Endothelial cell of umbilical vein (primary cell): ENCODE results near the gene SRSF3. TPM values are rescaled to one million over a fixed set of nuclear protein-coding genes. Genes with fewer than 3 reads are reported as not detected.

Experiments used
- BruUV-seq: library from RNA; stranded (reverse); fragments of 400-500 nt; replicated peaks from 2 replicates; lab custom pipeline; 2021; lab: Mats Ljungman, UMichigan
- CTCF ChIA-PET: fragments of 300-600, 350-600 bp; sonication (Branson Sonifier 250); formaldehyde crosslinking; loops from one replicate; lab custom pipeline; 2021; ENCODE audit warnings: antibody characterized with exemption, inconsistent platforms; lab: Charles Lee
- POLR2A ChIA-PET: fragments of 300-600, 350-600 bp; sonication (Branson Sonifier 250); formaldehyde crosslinking; loops from one replicate; lab custom pipeline; 2021; ENCODE audit warnings: antibody characterized with exemption, inconsistent platforms; lab: Charles Lee
- DNase-seq: peaks from one replicate; pipeline ENCODE4 v3.0.0-alpha.2; 2011; ENCODE audit warnings: low read depth, low spot score
- FAIRE-seq: peaks from 2 replicates; lab custom pipeline; 2011; peaks lifted over from hg19 to GRCh38; lab: Jason Lieb, UNC
- H2AFZ ChIP-seq: 2 replicates; pipeline ENCODE4 v1.6.0; 2012; ENCODE audit warnings: low read depth, low read length, control low read depth, inconsistent platforms
- H3K27ac ChIP-seq: 2 replicates; pipeline ENCODE4 v1.5.1; 2011; ENCODE audit warnings: low read depth, mild to moderate bottlenecking, control low read depth, low read length, moderate library complexity; ENCODE audit not compliant: insufficient read depth
- H3K27me3 ChIP-seq, 2 experiments: 2 replicates each; pipeline versions ENCODE4 v1.6.0 to v1.6.1; 2011; ENCODE audit warnings: low read length in 2 of 2, mixed read lengths in 1 of 2; ENCODE audit not compliant: control insufficient read depth in 2 of 2, insufficient read depth in 2 of 2
- H3K36me3 ChIP-seq, 2 experiments: 2 replicates in 1 of 2; 3 replicates in 1 of 2; pipeline ENCODE4 v1.5.1; 2011; ENCODE audit warnings: low read length in 2 of 2, mild to moderate bottlenecking in 1 of 2, moderate library complexity in 1 of 2; ENCODE audit not compliant: control insufficient read depth in 2 of 2, insufficient read depth in 2 of 2; ENCODE audit errors: extremely low read depth in 1 of 2
- H3K4me1 ChIP-seq: 3 replicates; pipeline ENCODE4 v1.5.1; 2011; ENCODE audit warnings: mild to moderate bottlenecking, low read length; ENCODE audit not compliant: control insufficient read depth, insufficient read depth; ENCODE audit errors: extremely low read depth
- H3K4me2 ChIP-seq: 2 replicates; pipeline ENCODE4 v1.6.1; 2011; ENCODE audit warnings: low read length, control low read depth, mixed read lengths; ENCODE audit not compliant: insufficient read depth
- H3K4me3 ChIP-seq, 3 experiments: fragments of 200-600 bp in 1 of 3; sonication (generic), shearing (Covaris generic) in 1 of 3; replicated peaks in 1 of 3; 2 replicates each; pipeline ENCODE4 v1.5.1; 2011 to 2016; ENCODE audit warnings: control low read depth in 3 of 3, low read length in 3 of 3, mild to moderate bottlenecking in 2 of 3, inconsistent platforms in 1 of 3, low read depth in 1 of 3, moderate library complexity in 1 of 3; ENCODE audit not compliant: insufficient read depth in 1 of 3
- H3K79me2 ChIP-seq: 2 replicates; pipeline ENCODE4 v1.6.0; 2012; ENCODE audit warnings: low read length, inconsistent platforms; ENCODE audit not compliant: control insufficient read depth, insufficient read depth
- H3K9ac ChIP-seq: replicated peaks from 2 replicates; pipeline ENCODE3; 2011; ENCODE audit warnings: low read length, control low read depth; ENCODE audit not compliant: insufficient read depth; ENCODE audit errors: extremely low read depth
- H3K9me1 ChIP-seq: replicated peaks from 3 replicates; pipeline ENCODE4 v1.6.0; 2011; ENCODE audit warnings: mild to moderate bottlenecking, low read length; ENCODE audit not compliant: control insufficient read depth, insufficient read depth; ENCODE audit errors: extremely low read depth
- H3K9me3 ChIP-seq: replicated peaks from 2 replicates; pipeline ENCODE4 v1.5.1; 2012; ENCODE audit warnings: low read length, inconsistent platforms; ENCODE audit not compliant: control insufficient read depth, insufficient read depth
- H4K20me1 ChIP-seq: replicated peaks from 2 replicates; pipeline ENCODE3; 2011; ENCODE audit warnings: mild to moderate bottlenecking, low read length; ENCODE audit not compliant: control insufficient read depth, insufficient read depth; ENCODE audit errors: extremely low read depth
- POLR2AphosphoS5 ChIP-seq: IDR thresholded peaks from 2 replicates; pipeline ENCODE4 v1.6.1; 2012; ENCODE audit warnings: low read depth, mild to moderate bottlenecking, control low read depth, low read length, moderate library complexity; ENCODE audit not compliant: insufficient read depth
- dilution Hi-C: fragments of 300-500 bp; cut with MboI; formaldehyde crosslinking; loops from one replicate; pipeline ENCODE4 v1.15.0; 2019; ENCODE audit warnings: low sequenced_read_pairs; ENCODE audit not compliant: extremely low pct_ligation_motif_present
- intact Hi-C: fragments of 100-400 bp; cut with micrococcal nuclease; formaldehyde crosslinking; loops from one replicate; pipeline ENCODE4 v1.10.0; 2022
- polyA plus RNA-seq, 4 experiments: library from polyadenylated mRNA; depleted of rRNA in 3 of 4; stranded (reverse) in 3 of 4; unstranded in 1 of 4; fragments of >200 nt; gene quantifications; 2 replicates each; pipeline versions ENCODE4 v1.2.1 to v1.2.3, GENCODE V29; 2011 to 2012; ENCODE audit warnings: missing spikeins in 1 of 4
- total RNA-seq: library from RNA; stranded (reverse); gene quantifications from 2 replicates; pipeline ENCODE4 v1.2.3, GENCODE V29; 2021
- TF ChIP-seq, protein P1 (sequence below), 2 donors: IDR thresholded peaks; 1 replicate in 1 of 2; 2 replicates in 1 of 2; pipeline ENCODE4 v1.5.1; 2011; ENCODE audit warnings: low read length in 2 of 2, mild to moderate bottlenecking in 2 of 2, moderate library complexity in 2 of 2, control low read depth in 1 of 2, inconsistent platforms in 1 of 2, low read depth in 1 of 2; ENCODE audit not compliant: insufficient read depth in 1 of 2; ENCODE audit errors: extremely low read depth in 1 of 2
- TF ChIP-seq, protein P2 (sequence below): IDR thresholded peaks from 2 replicates; pipeline ENCODE4 v1.6.1; 2011; ENCODE audit not compliant: insufficient read depth, insufficient read length

Gene SRSF3
- total and polyA plus RNA-seq, 2 donors (not counting 3 experiments of a cell fraction or from before 2014, with no cell fraction given) = 317 to 393 TPM

DNA sequence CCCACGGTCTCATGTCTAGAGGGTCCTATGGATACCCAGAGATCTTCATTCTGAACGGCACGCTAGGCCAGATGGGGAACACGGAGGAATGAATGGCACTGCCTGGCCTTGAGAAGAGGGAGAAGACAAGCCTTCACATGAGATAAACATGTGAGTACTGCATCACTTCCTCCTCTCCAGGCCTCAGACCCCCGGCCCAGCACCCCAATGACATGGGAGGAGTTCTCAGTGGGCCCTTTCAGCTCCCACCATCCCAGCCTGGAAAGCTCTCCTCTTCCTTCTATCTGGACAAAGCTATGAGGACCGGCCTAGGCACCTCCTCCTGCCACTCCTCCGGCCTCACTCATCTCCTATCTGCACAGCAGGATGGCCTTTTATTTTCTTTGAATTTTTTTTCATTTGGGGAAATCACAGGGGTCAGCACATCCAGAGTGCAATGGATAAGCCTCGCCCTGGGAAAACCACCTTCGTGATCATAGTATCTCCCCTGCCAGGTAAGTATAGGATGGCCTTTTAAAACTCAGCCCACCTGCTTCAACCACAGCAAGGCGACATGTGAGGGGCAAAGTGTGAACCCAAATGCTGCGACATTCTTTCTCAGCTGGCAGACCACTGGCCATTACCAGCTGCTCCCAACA is 45.1 kb downstream of the SRSF3 start:
- CTCF ChIA-PET = no interaction called here

More for the DNA sequence above, 45.1 kb downstream of the SRSF3 start:
- dilution Hi-C loops (no loop called here), intact Hi-C loops (no loop called here)
- Histone ChIP-seq H3K9me3 (no peaks in the 10 kb centered on the region), H3K9ac (no peak overlapping the region), H2AFZ (no peak overlapping the region), H3K36me3 (no peaks in the 10 kb centered on the region), H3K4me3 (no peak overlapping the region), H3K79me2 (no peaks in the 10 kb centered on the region), H3K4me1 (no peaks in the 10 kb centered on the region), H4K20me1 (no peaks in the 10 kb centered on the region), H3K9me1 (no peaks in the 10 kb centered on the region), H3K27ac (no peak overlapping the region), H3K27me3 (no peaks in the 10 kb centered on the region), H3K4me2 (no peak overlapping the region)
- TF ChIP-seq POLR2AphosphoS5 = no peak
- TF ChIP-seq, protein P1, sequence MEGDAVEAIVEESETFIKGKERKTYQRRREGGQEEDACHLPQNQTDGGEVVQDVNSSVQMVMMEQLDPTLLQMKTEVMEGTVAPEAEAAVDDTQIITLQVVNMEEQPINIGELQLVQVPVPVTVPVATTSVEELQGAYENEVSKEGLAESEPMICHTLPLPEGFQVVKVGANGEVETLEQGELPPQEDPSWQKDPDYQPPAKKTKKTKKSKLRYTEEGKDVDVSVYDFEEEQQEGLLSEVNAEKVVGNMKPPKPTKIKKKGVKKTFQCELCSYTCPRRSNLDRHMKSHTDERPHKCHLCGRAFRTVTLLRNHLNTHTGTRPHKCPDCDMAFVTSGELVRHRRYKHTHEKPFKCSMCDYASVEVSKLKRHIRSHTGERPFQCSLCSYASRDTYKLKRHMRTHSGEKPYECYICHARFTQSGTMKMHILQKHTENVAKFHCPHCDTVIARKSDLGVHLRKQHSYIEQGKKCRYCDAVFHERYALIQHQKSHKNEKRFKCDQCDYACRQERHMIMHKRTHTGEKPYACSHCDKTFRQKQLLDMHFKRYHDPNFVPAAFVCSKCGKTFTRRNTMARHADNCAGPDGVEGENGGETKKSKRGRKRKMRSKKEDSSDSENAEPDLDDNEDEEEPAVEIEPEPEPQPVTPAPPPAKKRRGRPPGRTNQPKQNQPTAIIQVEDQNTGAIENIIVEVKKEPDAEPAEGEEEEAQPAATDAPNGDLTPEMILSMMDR (IDR thresholded peaks at IDR 0.05; ENCODE audit: extremely low read depth in 1 of 2, insufficient read depth in 1 of 2, low read depth in 1 of 2, low read length in 2 of 2) = no peak
- TF ChIP-seq, protein P2, sequence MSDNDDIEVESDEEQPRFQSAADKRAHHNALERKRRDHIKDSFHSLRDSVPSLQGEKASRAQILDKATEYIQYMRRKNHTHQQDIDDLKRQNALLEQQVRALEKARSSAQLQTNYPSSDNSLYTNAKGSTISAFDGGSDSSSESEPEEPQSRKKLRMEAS = no peak
- FAIRE-seq (no peak), DNase-seq (no peak)
- BruUV-seq = no TSS peak
- POLR2A ChIA-PET = no interaction called here
